Stimulated activated CD8-positive, alpha-beta memory T cell treated with anti-CD3 and anti-CD28 coated beads, Interleukin-7, amount 100 ng/mL, for 24 hours (primary cell): Measurements from ENCODE around the gene RPS5.
"Not testable (repeated sequence)": the region's sequence is repeated elsewhere in the genome, so short reads cannot be mapped to it uniquely, and the experiment has no call there.

Source experiments
- DNase-seq: peaks from one replicate; pipeline ENCODE4 v3.0.0-alpha.2; 2020; ENCODE audit warnings: low read depth

The RPS5 gene

DNA sequence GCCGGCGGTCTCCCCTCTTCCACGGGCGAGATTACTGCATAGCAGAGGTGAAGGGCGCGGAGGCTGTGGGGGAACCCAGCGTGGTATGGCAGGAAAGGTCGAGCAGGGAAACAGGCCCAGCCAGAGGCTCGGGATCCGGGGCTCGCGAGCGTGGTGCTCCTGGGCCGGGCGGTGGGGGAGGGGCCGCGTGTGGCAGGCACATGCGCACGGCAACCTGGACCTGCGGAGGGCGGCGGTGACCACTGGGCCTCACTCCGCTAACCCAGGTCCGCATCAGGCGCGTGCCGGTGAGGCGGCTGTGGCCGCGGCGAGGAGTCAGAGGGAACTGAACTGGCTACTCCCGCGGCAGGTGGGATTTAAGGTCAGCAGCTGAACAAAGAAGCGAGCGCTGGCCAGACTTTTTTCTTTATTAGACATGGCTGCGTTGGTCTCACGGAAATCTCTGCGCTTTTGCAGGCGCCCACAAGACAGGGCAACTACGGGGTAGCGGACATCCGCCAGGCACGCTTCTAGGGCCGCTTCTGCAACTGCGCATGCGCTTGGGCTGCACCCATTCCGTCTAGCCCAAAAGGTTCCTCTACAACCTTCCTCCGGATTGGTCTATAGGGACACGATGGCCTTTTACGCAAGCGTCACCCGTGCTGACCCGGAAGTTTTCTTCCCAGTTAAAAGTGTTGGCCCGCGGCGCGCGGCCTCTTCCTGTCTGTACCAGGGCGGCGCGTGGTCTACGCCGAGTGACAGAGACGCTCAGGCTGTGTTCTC is at the start of gene RPS5:
TSS of gene RPS5 (plus strand) at position 694 of the 762 bp plus-strand sequence. CDS start 869 bp downstream, outside the sequence.
- DNase-seq, result peak; percentile 89

DNA sequence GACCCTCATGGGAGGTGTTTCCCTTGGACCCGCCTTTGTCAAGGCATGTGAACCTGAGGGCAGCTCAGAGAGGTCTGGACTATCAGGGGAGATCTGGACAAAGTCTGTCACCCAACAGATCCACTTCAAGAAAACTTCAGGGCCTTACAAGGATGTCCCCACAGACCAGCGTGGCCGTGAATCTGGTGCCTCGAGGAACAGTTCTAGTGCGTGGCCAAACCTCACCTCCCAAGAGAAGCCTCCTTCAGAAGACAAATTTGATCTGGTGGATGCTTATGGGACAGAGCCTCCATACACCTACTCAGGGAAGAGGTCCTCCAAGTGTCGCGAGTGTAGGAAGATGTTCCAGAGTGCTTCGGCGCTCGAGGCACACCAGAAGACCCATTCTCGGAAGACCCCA is 48.7 kb upstream of the RPS5 start:
- no peak for DNase-seq

DNA sequence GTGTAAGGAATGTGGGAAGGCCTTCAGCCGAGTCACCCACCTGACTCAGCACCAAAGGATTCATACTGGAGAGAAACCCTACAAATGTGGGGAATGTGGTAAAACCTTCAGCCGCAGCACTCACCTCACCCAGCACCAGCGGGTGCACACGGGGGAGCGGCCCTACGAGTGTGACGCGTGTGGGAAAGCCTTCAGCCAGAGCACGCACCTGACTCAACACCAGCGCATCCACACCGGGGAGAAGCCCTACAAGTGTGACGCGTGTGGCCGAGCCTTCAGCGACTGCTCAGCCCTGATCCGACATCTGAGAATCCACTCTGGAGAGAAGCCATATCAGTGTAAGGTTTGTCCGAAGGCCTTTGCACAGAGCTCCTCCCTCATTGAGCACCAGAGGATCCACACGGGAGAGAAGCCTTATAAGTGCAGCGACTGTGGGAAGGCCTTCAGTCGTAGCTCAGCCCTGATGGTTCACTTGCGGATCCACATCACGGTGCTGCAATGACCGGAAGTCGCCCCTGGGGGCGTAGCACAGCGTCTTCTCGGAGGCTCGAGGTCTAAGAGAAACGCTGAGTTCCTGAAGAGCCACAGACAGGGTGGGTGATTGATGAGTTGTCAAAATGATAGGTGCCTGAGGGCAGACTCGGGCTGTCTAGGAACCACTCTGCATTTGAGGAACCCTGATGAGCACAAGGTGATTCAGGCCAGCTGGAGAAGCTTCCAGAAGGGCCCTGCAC is 48.1 kb upstream of the RPS5 start:
- DNase-seq, result no peak

DNA sequence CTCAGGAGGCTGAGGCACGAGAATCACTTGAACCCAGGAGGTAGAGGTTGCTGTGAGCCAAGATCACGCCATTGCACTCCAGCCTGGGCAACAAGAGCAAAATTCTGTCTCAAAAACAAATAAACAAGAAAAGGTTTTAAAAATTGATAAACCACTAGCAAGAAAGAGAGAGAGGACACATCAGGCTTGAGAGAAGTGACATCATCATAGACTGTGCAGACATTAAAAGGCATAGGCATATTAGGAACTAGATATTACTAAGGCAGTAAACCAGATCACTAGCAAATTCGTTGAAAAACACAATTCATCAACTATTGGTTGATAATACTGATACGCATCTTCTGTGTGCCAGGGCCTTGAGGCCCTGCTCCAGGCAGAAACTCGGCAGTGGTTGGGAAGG is 41.5 kb upstream of the RPS5 start:
- no peak for DNase-seq

DNA sequence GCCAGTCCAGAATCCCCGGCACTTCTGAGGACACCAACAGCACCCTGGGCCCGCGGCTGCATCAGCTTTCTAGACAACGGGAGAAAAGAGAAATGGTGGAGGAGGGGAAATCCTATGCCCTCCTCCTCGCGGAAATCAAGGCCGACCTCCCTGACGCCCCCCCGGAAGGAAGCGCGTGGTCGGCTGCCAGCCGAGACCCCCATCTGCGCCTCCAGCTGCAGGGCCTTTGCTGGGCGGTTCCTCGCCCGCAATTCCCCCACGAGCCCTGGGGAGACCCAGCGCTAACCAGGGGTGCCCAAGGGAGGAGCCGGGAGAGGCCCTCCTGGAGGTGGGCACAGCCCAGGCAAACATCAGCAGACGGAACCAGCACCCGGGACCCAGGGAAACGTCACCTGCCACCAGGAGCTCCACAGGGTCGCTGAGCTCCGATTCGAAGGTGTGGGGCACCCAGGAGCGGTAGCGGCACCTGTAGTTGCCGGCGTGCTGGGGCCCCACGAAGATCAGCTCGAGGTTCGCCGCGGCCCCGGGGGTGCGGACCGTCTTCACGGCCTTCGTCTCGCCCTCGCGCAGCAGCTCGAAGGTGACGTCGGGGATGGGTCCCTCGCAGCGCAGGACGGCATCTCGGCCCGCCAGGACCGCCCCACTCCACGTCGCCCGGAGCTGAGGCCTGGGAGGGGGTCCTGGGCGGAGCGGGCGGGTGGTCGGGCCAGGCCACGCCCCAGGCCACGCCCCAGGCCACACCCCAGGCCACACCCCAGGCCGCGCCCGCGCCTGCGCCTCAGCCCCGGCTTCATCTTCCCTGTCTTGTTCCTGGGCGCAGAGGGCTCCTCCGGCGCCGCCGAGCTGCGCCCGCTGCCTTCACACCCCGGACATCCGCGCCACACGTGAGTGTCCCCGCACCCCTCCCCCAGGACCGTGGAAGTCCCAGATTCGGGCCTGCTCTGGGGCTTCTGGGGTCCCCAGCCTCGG is 39.8 kb upstream of the RPS5 start:
- DNase-seq, result no peak

DNA sequence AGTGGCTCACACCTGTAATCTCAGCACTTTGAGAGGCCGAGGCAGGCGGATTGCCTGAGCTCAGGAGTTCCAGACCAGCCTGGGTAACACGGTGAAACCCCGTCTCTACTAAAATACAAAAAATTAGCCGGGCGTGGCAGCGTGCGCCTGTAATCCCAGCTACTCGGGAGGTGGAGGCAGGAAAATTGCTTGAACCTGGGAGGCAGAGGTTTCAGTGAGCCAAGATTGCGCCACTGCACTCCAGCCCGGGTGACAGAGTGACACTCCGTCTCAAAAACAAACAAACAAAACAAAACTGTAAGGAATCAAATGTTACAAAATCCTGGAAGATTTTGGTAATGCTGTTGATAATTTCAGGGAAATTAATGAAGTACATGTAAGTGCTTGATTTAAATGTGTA is 39.0 kb upstream of the RPS5 start:
- not testable (repeated sequence) for DNase-seq

DNA sequence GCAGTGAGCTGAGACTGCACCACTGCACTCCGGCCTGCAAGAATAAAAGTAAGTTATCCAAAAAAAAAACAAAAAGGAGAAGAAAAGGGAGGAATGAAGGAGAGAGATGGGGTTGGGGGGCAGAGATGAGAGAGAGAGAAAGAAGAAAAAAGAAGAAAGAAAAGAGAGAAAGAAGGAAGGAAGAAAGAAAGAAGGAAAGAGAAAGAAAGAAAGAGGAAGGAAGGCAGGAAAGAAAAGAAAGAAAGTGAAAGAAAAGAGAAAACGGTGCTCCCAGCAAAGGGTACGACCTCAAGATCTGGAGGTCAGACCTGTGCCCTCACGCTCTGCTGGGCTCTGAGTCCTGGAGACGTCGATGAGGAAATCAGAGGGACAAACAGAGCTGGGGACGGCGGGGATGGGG is 37.5 kb upstream of the RPS5 start:
- no peak for DNase-seq

DNA sequence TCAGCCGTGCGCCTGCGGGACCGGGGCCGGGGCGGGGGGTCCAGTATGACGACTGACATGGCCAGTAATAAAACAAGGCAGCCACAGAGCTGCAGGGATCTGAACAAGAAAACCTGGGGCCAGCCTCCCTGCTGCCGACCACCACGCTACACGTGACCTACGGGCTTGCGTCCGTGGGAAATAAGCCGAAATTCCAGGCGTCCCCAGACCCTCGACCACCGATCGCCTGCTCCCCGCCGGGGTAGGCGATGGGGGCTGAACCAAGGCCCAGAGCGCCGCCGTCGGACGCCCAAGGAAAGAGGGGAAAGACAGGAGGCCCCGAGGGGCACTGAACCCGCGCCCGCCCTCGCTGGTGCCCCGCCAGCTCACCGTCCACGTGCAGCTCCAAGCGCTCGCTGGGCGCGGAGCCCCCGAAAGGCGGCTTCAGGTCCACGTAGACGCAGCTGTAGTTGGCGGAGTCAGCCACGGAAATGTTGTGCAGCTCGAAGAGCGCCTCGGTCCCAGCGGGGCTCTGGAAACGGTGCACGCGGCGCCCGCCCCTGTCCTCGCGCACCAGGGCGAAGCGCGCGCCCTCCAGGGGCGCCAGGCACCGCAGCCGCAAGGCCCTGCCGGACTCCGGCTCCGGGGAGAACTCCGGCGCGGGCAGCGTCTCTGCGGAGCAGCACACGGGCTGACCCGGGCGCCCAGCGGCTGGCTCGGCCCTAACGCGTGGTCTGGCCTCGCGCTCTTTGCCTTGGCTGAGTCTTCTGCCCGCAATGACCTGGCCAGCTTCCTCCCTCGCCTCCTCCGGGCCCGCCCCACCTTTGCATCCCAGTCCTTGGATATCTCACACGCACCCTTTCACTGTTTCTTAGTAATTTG is 36.8 kb upstream of the RPS5 start:
- no peak for DNase-seq

DNA sequence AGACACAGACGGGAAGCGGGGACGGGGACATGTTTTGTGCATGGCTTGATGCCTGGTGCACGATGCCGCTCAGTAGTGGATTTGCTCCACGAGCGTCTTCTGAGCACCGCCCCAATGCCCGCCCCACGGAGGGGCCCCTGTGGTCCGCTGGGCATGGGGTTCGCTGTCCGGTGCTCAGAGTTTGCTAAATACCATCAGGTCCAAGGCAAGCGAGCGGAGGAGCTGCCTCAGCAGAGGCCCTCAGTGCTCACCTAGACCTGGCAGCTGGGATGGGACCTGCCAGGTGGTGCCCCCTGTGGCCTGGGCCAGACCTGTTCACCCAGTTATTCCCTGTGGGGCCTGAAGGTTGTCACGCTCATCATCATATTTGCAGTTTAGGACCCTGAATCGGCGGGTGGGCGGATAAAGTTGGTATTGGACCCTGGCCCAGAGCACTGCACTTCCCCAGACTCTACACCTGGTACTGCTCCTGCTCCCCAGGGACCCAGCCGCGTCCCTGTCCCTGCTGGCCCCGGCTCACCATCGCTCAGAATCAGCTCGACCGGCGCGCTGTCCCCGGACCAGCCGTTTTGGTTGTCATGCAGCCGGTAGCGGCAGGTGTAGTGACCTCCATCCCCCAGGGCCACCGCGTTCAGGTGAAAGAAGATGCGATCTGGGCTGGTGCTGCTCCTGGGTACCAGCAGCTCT is 36.1 kb upstream of the RPS5 start:
- DNase-seq, result no peak

DNA sequence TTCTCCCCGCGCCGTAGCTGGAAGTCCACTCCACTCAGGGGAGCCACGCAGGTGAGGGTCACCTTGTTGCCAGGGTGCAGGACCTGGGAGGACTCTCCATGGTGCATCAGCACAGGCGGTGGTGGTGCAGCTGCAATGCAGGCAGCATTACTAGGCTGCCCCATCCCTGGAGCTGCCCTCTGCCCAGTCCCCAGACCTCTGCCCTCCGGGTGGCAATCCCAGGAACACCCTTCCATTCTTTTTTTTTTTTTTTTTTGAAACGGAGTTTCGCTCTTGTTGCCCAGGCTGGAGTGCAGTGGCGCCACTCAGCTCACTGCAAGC is 35.6 kb upstream of the RPS5 start:
- no peak for DNase-seq

DNA sequence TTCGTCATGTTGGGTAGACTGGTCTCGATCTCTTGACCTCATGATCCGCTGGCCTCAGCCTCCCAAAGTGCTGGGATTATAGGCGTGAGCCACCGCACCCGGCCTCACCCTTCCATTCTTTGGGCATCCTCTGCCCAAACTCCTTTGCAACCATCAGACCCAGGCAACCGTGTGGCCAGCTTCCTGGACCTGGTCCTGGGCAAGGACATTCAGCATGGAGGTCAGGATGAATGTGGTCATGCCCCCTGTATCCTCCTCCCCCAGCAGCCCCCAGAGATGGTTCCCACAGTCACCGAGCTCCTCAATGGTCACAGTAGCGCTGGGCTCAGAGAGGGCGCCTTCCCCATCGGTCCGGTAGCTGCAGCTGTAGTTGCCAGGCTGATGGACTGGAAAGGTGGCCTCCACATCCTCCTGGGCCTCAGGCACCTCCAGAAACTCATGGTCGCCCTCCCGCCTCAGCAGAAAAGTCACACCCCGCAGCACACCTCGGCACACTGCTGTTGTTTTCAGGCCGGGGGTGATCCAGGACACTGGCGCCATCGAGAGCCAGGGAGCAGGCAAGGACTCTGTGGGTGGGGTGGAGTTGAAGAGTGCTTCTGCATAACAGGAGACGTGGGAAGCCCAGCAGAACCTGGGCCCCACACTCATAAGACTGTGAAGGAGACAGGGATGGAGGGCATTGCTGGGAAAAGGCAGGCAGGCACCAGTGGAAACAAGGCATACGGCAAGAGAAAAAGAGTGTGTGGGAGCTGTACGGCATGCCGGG is 34.9 kb upstream of the RPS5 start:
- DNase-seq, result no peak

DNA sequence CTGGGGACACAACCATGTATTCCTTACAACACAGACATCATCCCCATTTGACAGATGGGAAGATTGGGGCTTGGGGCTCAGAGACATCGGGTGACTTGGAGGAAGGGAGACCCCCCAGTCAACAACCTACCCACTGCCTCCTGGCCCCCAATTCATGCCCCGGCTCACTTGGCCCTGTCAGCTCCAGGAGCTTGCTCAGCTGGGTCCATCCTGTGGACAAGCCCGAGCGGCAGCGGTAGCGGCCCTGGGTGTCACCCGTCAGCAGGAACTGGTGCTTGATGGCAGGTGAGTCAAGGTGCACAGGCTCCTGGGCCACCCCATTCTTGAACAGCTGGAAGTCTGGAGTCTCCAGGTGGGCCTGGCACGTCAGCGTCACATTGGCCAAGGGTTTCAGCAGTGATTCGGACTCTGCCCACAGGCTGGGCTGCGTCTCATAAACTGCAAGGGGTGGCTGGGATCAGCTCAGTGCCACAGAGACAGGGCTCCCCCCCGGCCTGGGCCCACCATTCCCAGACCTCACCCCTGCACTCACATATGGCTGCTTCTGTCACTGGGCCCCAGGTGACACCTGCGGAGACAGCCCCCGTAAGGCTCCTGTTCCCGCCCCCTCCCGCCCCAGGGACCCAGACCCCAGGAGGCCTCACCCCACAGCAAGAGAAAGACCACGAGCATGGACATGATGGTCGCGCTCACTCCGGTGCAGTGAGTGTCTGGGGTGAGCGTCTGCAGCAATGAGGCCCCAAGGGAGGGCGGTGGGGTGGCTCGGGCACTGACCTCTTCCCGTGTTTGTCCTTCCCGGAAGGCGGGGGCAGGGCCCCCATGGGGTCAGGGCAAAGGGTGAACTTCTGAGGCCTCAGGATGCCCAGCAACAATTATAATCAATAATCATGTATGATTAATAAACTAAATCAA is 34.1 kb upstream of the RPS5 start, which contains the start of gene A1BG:
TSS of gene A1BG (minus strand) at position 733 of the 912 bp plus-strand sequence. CDS start at position 678, 55 bp downstream.
- DNase-seq, result no peak

DNA sequence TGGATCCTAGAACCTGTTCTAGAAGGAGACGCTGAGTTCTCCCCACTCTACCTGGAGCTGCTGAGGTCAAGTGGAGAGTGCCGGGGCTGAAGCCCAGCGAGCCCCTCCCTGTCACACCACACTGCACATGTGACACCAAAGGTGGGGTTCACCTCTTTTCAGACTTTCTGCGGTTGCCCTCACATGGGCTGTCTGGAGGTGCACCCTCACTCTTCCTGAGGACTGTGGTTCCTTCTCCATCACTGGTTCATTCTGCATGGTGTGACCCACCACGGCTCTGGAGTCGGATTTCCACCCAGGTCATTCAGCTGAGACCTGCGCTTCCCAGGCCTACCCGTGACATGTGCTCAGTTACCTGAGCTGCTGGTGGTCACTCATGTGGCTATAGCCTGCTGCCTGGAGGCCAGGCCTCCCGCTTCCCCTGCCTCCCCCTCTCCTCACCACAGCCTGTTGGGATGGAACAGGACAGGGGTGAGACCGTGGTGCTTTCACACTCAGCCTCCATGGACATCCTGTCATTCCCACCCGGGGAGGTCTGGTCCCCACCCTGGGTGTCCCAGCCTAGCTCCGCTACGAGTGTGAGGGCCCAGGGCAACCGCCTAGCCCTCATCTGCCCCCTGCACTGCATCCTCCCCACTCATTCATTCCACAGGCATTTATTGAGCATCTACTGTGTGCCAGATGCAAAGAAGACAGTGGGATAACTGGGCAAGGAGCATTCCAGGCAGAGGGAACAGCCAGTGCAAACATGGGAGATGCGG is 33.2 kb upstream of the RPS5 start:
- no peak for DNase-seq

DNA sequence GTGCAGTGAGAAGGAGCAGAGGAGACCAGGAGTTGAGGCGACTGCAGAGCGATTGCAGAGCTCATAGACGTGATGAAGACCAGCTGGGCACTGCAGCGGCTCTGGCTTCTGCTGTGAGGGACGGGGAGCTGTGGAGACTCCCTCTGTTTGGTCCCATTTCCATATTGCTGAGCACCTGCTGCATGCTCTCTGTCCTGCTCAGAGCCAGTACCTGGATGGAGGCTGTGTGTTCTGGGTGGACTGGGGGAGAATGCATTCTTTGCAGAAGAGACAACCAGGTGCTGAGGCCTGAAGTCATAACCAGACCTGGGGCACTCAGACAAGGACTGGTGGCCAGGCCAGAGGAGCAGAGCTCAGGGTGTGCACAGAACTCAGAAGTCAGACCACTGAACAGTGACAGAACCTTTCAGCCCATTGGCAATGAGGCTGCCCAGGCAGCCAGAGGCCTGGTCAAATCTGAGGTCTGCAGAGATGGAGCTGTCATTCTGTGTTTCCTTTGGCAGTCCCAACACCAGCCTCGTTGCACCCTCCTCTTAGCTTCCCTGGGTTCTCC is 32.5 kb upstream of the RPS5 start:
- DNase-seq, result no peak

DNA sequence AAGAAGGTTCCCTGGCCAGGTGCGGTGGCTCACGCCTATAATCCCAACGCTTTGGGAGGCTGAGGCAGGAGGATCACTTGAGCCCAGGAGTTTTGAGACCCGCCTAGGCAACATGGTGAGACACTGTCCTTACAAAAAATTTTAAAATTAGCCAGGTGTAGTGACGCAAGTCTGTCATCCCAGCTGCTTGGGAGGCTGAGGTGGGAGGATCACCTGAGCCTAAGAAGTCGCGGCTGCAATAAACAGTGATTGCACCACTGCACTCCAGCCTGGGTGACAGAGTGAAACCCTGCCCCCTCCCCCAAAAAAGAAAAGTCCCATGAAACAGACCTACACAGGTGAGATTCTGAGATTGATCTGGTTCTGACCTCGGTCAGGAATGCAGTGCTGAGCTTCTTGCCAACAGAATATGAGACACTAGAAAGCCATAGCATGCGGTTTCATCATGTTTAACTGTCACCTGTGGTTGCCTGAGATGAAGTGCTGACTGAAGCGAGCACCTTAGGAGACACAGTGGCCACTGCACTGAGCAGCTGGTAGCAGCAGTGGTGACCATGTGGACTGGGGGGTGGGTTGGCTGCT is 31.8 kb upstream of the RPS5 start:
- DNase-seq, result no peak

DNA sequence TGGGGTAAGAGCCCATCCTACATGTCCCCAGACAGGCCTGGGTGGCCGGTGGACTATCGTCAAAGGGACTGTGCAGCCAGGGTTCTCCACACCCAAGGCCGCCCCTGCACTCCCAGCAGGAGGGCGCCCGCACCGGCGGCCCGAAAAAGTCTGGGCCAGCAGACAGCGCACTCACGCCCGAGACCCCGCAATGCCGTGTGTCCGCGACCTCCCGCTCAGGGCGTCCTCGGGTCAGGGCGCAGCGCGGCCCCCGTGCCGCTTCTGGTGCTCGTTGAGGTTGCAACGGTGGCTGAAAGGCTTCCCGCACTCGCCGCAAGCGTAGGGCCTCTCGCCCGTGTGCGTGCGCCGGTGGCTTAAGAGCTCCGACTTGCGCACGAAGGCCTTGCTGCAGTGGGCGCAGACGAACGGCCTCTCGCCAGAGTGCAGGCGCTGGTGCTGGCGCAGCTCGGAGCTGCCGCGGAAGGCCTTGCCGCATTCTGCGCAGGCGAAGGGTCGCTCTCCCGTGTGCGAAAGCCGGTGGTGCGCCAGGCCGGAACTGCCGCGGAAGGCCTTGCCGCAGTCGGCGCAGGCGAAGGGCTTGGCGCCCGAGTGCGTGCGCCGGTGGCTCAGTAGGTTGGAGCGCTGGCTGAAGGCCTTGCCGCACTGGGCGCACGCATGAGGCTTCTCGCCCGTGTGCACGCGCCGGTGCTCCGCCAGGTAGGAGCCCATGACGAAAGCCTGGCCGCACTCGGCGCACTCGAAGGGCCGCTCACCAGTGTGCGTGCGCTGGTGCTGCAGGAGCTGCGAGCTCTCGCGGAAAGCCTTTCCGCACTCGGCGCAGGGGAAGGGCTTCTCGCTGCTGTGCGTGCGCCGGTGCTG is 30.9 kb upstream of the RPS5 start:
- DNase-seq, result no peak
